Measurements from ENCODE around the gene SLC19A3. TPM values are rescaled to one million over a fixed set of nuclear protein-coding genes. Genes with fewer than 3 reads are reported as not detected.

The SLC19A3 gene
- total and polyA plus RNA-seq, 2 experiments from 2014 or later = 3.5 to 9.1 TPM

DNA sequence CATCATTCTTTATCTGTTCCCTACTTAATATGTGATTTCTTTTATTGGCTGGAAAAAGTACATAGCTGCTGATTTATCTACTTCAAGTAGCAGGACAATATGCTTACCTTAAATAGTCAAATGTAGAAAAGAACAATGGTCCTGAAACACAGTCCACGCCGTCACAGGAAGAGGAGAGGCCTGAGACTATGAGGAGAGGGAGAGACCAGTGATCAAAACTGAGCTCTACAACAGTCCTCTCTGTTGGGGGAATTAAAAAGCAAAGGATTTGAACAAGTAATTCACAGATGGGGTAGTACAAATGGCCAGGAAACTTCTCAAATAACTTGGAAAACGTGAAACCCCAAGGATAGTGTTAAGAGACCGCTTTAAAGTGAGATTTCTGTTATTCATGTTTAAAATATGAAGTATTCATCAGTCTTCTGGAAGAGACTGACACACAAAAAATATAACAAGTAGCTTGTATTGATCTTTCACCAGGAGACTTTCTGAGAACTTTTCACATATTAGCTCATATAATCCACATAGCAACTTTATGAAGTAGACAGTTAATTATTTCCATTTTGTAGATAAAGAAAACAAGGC lies 48.1 kb upstream of the SLC19A3 start (continued):
- TF ChIP-seq, protein P1, sequence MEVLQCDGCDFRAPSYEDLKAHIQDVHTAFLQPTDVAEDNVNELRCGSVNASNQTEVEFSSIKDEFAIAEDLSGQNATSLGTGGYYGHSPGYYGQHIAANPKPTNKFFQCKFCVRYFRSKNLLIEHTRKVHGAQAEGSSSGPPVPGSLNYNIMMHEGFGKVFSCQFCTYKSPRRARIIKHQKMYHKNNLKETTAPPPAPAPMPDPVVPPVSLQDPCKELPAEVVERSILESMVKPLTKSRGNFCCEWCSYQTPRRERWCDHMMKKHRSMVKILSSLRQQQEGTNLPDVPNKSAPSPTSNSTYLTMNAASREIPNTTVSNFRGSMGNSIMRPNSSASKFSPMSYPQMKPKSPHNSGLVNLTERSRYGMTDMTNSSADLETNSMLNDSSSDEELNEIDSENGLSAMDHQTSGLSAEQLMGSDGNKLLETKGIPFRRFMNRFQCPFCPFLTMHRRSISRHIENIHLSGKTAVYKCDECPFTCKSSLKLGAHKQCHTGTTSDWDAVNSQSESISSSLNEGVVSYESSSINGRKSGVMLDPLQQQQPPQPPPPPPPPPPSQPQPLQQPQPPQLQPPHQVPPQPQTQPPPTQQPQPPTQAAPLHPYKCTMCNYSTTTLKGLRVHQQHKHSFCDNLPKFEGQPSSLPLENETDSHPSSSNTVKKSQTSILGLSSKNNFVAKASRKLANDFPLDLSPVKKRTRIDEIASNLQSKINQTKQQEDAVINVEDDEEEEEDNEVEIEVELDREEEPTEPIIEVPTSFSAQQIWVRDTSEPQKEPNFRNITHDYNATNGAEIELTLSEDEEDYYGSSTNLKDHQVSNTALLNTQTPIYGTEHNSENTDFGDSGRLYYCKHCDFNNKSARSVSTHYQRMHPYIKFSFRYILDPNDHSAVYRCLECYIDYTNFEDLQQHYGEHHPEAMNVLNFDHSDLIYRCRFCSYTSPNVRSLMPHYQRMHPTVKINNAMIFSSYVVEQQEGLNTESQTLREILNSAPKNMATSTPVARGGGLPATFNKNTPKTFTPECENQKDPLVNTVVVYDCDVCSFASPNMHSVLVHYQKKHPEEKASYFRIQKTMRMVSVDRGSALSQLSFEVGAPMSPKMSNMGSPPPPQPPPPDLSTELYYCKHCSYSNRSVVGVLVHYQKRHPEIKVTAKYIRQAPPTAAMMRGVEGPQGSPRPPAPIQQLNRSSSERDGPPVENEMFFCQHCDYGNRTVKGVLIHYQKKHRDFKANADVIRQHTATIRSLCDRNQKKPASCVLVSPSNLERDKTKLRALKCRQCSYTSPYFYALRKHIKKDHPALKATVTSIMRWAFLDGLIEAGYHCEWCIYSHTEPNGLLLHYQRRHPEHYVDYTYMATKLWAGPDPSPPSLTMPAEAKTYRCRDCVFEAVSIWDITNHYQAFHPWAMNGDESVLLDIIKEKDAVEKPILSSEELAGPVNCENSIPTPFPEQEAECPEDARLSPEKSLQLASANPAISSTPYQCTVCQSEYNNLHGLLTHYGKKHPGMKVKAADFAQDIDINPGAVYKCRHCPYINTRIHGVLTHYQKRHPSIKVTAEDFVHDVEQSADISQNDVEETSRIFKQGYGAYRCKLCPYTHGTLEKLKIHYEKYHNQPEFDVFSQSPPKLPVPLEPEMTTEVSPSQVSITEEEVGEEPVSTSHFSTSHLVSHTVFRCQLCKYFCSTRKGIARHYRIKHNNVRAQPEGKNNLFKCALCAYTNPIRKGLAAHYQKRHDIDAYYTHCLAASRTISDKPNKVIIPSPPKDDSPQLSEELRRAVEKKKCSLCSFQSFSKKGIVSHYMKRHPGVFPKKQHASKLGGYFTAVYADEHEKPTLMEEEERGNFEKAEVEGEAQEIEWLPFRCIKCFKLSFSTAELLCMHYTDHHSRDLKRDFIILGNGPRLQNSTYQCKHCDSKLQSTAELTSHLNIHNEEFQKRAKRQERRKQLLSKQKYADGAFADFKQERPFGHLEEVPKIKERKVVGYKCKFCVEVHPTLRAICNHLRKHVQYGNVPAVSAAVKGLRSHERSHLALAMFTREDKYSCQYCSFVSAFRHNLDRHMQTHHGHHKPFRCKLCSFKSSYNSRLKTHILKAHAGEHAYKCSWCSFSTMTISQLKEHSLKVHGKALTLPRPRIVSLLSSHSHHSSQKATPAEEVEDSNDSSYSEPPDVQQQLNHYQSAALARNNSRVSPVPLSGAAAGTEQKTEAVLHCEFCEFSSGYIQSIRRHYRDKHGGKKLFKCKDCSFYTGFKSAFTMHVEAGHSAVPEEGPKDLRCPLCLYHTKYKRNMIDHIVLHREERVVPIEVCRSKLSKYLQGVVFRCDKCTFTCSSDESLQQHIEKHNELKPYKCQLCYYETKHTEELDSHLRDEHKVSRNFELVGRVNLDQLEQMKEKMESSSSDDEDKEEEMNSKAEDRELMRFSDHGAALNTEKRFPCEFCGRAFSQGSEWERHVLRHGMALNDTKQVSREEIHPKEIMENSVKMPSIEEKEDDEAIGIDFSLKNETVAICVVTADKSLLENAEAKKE (CRISPR knock-in tag; IDR thresholded peaks at IDR 0.05) = no peak

DNA sequence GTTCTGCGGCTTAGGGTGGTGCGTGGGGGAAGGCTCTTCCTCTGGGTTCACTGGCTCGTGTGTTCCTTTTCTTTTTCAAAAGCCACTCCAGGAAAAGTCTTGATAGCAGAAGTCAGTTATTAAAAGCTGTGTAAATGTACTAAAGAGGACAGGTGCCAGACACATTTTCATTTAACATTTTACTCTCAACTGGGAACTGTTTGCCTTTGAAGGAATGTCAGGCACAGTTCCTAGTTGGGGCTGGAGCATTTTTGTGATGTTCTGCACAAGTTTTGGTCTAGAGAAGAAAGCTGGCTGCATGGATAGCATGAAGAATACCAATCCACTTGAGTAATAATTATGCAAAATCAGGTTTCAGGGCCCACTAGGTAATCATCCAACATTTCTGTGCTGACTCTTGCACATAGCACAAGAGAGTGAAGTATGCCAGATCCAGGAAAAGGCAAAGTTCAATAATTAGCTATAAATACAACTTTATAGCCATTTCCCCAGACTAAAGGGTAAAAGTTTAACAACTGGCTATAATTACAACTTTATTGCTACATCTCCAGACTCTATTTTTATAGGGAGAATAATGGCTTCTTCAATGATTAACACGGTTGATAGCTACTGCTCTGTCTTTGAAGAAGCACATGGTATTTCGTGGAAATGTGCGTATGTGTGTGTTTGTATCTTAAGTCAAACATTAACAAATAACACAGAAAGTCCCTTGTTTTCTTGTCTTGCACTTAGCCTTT lies 44.1 kb upstream of the SLC19A3 start:
- Histone ChIP-seq H3K27ac (ENCODE audit: low read depth) (no peak overlapping the region), H3K9me2 (ENCODE audit: insufficient read depth) (no peaks in the 10 kb centered on the region), H2AFZ (no peak overlapping the region), H3K4me3 (no peak overlapping the region), H3K4me2 (no peak overlapping the region), H4K20me1 (replicated peaks; ENCODE audit: insufficient read depth) (no peaks in the 10 kb centered on the region), H3K4me1 (ENCODE audit: insufficient read depth) (peaks cover 10% of the 10 kb centered on the region; the same call in 1 of the 2 replicates), H3K36me3 (ENCODE audit: insufficient read depth) (no peaks in the 10 kb centered on the region; the same call in 1 of the 2 replicates), H3K79me2 (replicated peaks; ENCODE audit: insufficient read depth) (no peaks in the 10 kb centered on the region), H3K27me3 (ENCODE audit: insufficient read depth) (no peaks in the 10 kb centered on the region), H3F3A (replicated peaks; ENCODE audit: low read depth) (no peaks in the 10 kb centered on the region)
- Mint-ChIP-seq H3K36me3 (ENCODE audit: low read depth) (no peaks in the 10 kb centered on the region; the same call in 2 of the 3 replicates), H3K27ac (no peak overlapping the region), H3K9me3 (no peaks in the 10 kb centered on the region), H3K27me3 (ENCODE audit: insufficient read depth, low read depth, poor library complexity) (peaks cover 10% of the 10 kb centered on the region), H3K4me1 (peaks cover 22% of the 10 kb centered on the region), H3K4me3 (no peak overlapping the region)
- DNase-seq (ENCODE audit: low spot score) = no peak
- TF ChIP-seq EZH2phosphoT487 (IDR thresholded peaks at IDR 0.05; ENCODE audit: unreplicated experiment) = no peak
- TF ChIP-seq NANOG (IDR thresholded peaks at IDR 0.05; ENCODE audit: borderline replicate concordance) = no peak
- TF ChIP-seq ZNF114 (CRISPR knock-in tag; IDR thresholded peaks at IDR 0.05) = no peak
- TF ChIP-seq, protein P2, sequence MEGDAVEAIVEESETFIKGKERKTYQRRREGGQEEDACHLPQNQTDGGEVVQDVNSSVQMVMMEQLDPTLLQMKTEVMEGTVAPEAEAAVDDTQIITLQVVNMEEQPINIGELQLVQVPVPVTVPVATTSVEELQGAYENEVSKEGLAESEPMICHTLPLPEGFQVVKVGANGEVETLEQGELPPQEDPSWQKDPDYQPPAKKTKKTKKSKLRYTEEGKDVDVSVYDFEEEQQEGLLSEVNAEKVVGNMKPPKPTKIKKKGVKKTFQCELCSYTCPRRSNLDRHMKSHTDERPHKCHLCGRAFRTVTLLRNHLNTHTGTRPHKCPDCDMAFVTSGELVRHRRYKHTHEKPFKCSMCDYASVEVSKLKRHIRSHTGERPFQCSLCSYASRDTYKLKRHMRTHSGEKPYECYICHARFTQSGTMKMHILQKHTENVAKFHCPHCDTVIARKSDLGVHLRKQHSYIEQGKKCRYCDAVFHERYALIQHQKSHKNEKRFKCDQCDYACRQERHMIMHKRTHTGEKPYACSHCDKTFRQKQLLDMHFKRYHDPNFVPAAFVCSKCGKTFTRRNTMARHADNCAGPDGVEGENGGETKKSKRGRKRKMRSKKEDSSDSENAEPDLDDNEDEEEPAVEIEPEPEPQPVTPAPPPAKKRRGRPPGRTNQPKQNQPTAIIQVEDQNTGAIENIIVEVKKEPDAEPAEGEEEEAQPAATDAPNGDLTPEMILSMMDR (conservative IDR thresholded peaks at IDR 0.05; ENCODE audit: low read depth in 2 of 2) = no peak
- no peak for TF ChIP-seq POLR2AphosphoS5 (IDR thresholded peaks at IDR 0.05; ENCODE audit: low read depth)
- ATAC-seq = no peak
